HCT116 (cell line): ENCODE measurements around the gene UQCRH. TPM values are rescaled to one million over a fixed set of nuclear protein-coding genes. Genes with fewer than 3 reads are reported as not detected.
"Not testable (repeated sequence)": the region's sequence is repeated elsewhere in the genome, so short reads cannot be mapped to it uniquely, and the experiment has no call there.

Experiments
- ATAC-seq: fragments of 200-7000 bp; cut with Tn5 transposase; 2 replicates; pipeline ENCODE4 v1.9.1; 2020; ENCODE audit warnings: mild to moderate bottlenecking, moderate library complexity
- BruUV-seq: library from RNA; stranded (reverse); fragments of 400-500 nt; replicated peaks from 2 replicates; lab custom pipeline; 2021; lab: Mats Ljungman, UMichigan
- CTCF ChIA-PET: fragments of 300-600 bp; sonication (Branson Sonifier 250); formaldehyde crosslinking; loops from one replicate; lab custom pipeline; 2021; ENCODE audit warnings: antibody characterized with exemption; lab: Charles Lee
- POLR2A ChIA-PET: fragments of 300-600, 350-600 bp; sonication (Branson Sonifier 250); formaldehyde crosslinking; loops from one replicate; lab custom pipeline; 2021; ENCODE audit warnings: antibody characterized with exemption; lab: Charles Lee
- RAD21 ChIA-PET, 2 experiments: fragments of 300-600 bp; sonication (Branson Sonifier 250); formaldehyde crosslinking; loops; one replicate each; lab custom pipeline; 2023; ENCODE audit warnings: low total read pairs in 2 of 2; ENCODE audit not compliant: uncharacterized antibody in 2 of 2, unreplicated experiment in 2 of 2, low non-redundant PET in 1 of 2; lab: Charles Lee
- DNase-seq: peaks from one replicate; pipeline ENCODE4 v3.0.0-alpha.2; 2010; ENCODE audit warnings: low read depth, low spot score
- H2AFZ ChIP-seq: fragments of 200-600 bp; shearing (Covaris generic), sonication (generic); 2 replicates; pipeline ENCODE4 v1.6.1; 2017; ENCODE audit warnings: low read depth, mixed run types, mixed read lengths, antibody characterized with exemption, low read length; ENCODE audit not compliant: poor library complexity, severe bottlenecking
- H3K27ac ChIP-seq: 2 replicates; pipeline ENCODE4 v1.5.1; 2012; ENCODE audit warnings: low read depth, low read length
- H3K27me3 ChIP-seq: fragments of 200-600 bp; sonication (generic); 2 replicates; pipeline ENCODE4 v1.6.1; 2016; ENCODE audit warnings: mixed run types, low read length, mixed read lengths; ENCODE audit not compliant: insufficient read depth
- H3K36me3 ChIP-seq, 2 experiments: fragments of 200-500 bp in 1 of 2; fragments of 200-600 bp in 1 of 2; sonication (Bioruptor generic) in 1 of 2; sonication (generic) in 1 of 2; 2 replicates each; pipeline versions ENCODE4 v1.5.1 to v1.6.1; 2014 to 2016; ENCODE audit warnings: low read length in 2 of 2, inconsistent platforms in 1 of 2, mixed read lengths in 1 of 2, mixed run types in 1 of 2; ENCODE audit not compliant: insufficient read depth in 2 of 2, control insufficient read depth in 1 of 2
- H3K4me1 ChIP-seq, 2 experiments: fragments of 200-600 bp in 1 of 2; sonication (generic) in 1 of 2; 2 replicates each; pipeline versions ENCODE4 v1.5.1 to v1.6.1; 2012 to 2017; ENCODE audit warnings: low read length in 2 of 2, inconsistent platforms in 1 of 2, mild to moderate bottlenecking in 1 of 2, mixed read lengths in 1 of 2, mixed run types in 1 of 2, moderate library complexity in 1 of 2; ENCODE audit not compliant: insufficient read depth in 2 of 2, control insufficient read depth in 1 of 2
- H3K4me2 ChIP-seq: fragments of 200-600 bp; sonication (generic); 2 replicates; pipeline ENCODE4 v1.6.1; 2017; ENCODE audit warnings: mixed run types, low read length, mixed read lengths
- H3K4me3 ChIP-seq, 2 experiments: fragments of 200-600 bp in 1 of 2; sonication (generic) in 1 of 2; replicated peaks in 1 of 2; 2 replicates each; pipeline ENCODE4 v1.5.1; 2011 to 2016; ENCODE audit warnings: low read length in 2 of 2, control low read depth in 1 of 2, low read depth in 1 of 2, mild to moderate bottlenecking in 1 of 2, mixed read lengths in 1 of 2, mixed run types in 1 of 2
- H3K79me2 ChIP-seq: fragments of 200-600 bp; sonication (generic); 2 replicates; pipeline ENCODE4 v1.6.1; 2017; ENCODE audit warnings: mild to moderate bottlenecking, mixed run types, low read length, moderate library complexity, mixed read lengths; ENCODE audit not compliant: insufficient read depth
- H3K9ac ChIP-seq: fragments of 200-600 bp; sonication (generic); 2 replicates; pipeline ENCODE4 v1.6.1; 2016; ENCODE audit warnings: low read length, mixed read lengths
- H3K9me2 ChIP-seq: fragments of 200-600 bp; sonication (generic), shearing (Covaris generic); 2 replicates; pipeline ENCODE4 v1.6.1; 2017; ENCODE audit warnings: mixed run types, mild to moderate bottlenecking, moderate library complexity; ENCODE audit not compliant: insufficient read depth
- H3K9me3 ChIP-seq, 2 experiments: fragments of 200-500 bp in 1 of 2; fragments of 200-600 bp in 1 of 2; sonication (Bioruptor generic) in 1 of 2; sonication (generic) in 1 of 2; 2 replicates each; pipeline ENCODE4 v1.6.1; 2014 to 2017; ENCODE audit warnings: low read length in 2 of 2, mixed read lengths in 2 of 2, inconsistent platforms in 1 of 2, low read depth in 1 of 2, mild to moderate bottlenecking in 1 of 2, mixed run types in 1 of 2, moderate library complexity in 1 of 2; ENCODE audit not compliant: control insufficient read depth in 1 of 2, insufficient read depth in 1 of 2
- H4K20me1 ChIP-seq: fragments of 200-600 bp; sonication (generic), shearing (Covaris generic); 2 replicates; pipeline ENCODE4 v1.6.1; 2017; ENCODE audit warnings: mixed run types, mild to moderate bottlenecking, moderate library complexity; ENCODE audit not compliant: insufficient read depth
- intact Hi-C: fragments of 100-400 bp; cut with micrococcal nuclease; formaldehyde crosslinking; loops from 2 replicates; pipeline ENCODE4 v1.10.0; 2022
- total RNA-seq: library from RNA; stranded (reverse); gene quantifications from one replicate; pipeline ENCODE4 v1.2.1, GENCODE V29; 2021; ENCODE audit not compliant: unreplicated experiment

UQCRH gene
- total RNA-seq, 1 experiment from 2014 or later: 514 TPM

DNA sequence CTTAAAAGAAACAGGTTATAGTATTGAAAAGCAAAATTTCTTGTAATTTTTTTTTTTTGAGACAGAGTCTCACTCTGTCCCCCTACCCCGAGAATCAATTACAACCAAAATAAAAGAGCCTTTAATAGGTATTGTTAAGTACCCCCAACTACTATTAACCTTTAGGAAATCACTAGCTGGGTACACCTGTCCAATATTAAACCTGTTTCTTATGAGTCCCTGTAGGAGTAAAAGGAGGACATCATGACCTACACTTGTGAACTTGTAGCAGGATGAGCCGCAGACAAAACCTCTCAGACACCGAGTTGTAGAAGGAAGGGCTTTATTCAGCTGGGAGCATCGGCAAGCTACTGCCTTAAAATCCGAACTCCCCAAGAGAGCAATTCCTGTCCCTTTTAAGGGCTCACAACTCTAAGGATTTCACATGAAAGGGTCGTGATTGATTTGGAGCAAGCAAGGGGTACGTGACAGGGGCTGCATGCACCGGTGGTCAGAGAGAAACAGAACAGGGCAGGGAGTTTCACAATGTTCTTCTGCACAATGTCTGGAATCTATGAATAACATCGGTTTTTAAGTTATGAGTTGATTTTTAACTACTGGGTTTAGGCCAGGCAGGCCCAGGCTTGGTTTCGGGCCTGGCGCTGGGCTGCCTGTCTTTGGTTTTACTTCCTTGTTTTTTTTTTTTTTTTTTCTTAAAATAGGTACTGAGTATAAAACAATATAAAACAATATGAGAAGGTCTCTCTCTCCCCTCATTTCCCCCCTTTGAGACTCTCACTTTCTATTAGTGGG, 22.0 kb downstream of the UQCRH start:
- H3K27ac ChIP-seq, POLR2A ChIA-PET, H3K79me2 ChIP-seq, H3K4me1 ChIP-seq, ATAC-seq, H3K9me3 ChIP-seq, CTCF ChIA-PET, H4K20me1 ChIP-seq, intact Hi-C loops, H2AFZ ChIP-seq, H3K9ac ChIP-seq, H3K4me3 ChIP-seq, RAD21 ChIA-PET, DNase-seq, H3K4me2 ChIP-seq, H3K9me2 ChIP-seq, BruUV-seq, H3K27me3 ChIP-seq, H3K36me3 ChIP-seq: not testable (repeated sequence)

DNA sequence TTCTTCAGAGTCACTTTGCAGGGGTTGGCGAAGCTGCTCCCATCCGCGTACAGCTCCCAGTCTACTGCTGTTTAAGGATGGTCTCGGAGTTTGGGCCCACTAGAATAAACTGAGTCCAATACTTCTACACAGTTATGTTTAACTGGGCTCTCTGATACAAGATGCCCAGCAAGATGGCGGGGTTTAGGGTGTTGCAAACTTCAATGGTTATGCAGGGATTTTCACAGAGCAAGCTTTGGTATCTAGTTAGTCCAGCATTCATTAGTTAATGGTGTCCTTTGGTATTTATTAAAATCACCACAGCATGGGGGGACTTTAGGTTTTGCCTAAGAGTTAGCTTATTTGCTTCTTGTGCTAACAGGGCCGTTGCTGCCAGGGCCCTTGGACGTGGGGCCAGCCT, 24.7 kb downstream of the UQCRH start:
- H4K20me1 ChIP-seq, CTCF ChIA-PET, H3K79me2 ChIP-seq, H3K4me3 ChIP-seq, H3K27me3 ChIP-seq, H3K4me1 ChIP-seq, BruUV-seq, H3K9ac ChIP-seq, DNase-seq, H3K27ac ChIP-seq, POLR2A ChIA-PET, H2AFZ ChIP-seq, ATAC-seq, intact Hi-C loops, RAD21 ChIA-PET, H3K4me2 ChIP-seq, H3K9me3 ChIP-seq, H3K36me3 ChIP-seq, H3K9me2 ChIP-seq: not testable (repeated sequence)

DNA sequence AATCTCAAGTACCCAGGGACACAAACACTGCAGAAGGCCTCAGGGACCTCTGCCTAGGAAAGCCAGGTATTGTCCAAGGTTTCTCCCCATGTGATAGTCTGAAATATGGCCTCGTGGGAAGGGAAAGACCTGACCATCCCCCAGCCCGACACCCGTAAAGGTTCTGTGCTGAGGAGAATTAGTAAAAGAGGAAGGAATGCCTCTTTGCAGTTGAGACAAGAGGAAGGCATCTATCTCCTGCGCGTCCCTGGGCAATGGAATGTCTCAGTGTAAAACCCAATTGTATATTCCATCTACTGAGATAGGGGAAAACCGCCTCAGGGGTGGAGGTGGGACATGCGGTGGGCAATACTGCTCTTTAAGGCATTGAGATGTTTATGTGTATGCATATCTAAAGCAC, 26.3 kb downstream of the UQCRH start:
- BruUV-seq, H4K20me1 ChIP-seq, RAD21 ChIA-PET, POLR2A ChIA-PET, intact Hi-C loops, H3K9me2 ChIP-seq, H3K4me2 ChIP-seq, CTCF ChIA-PET, DNase-seq, H3K4me3 ChIP-seq, H3K9me3 ChIP-seq, H3K79me2 ChIP-seq, H3K9ac ChIP-seq, H3K4me1 ChIP-seq, H2AFZ ChIP-seq, H3K36me3 ChIP-seq, H3K27me3 ChIP-seq, ATAC-seq, H3K27ac ChIP-seq: not testable (repeated sequence)

DNA sequence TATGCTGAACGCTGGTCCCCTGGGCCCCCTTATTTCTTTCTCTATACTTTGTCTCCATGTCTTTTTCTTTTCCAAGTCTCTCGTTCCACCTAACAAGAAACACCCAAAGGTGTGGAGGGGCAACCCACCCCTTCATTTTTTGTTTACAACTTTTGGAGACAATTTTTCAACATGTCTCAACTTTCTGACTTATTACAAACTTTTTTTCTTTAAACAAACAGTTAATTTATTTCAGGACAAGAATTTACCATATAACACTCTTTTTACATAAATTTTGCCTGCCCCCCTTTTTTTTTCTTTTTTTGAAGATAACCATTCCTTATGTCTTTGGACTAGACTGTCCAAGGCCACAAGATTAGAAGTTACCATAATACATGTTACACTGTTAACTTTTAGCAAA, 26.9 kb downstream of the UQCRH start:
- intact Hi-C loops, CTCF ChIA-PET, H3K9me2 ChIP-seq, H4K20me1 ChIP-seq, H3K36me3 ChIP-seq, BruUV-seq, H2AFZ ChIP-seq, H3K9me3 ChIP-seq, DNase-seq, H3K4me1 ChIP-seq, H3K27me3 ChIP-seq, H3K27ac ChIP-seq, H3K4me3 ChIP-seq, H3K9ac ChIP-seq, H3K79me2 ChIP-seq, H3K4me2 ChIP-seq, ATAC-seq, RAD21 ChIA-PET, POLR2A ChIA-PET: not testable (repeated sequence)
